ENCODE data around the gene CGREF1. TPM values are rescaled to one million over a fixed set of nuclear protein-coding genes. Genes with fewer than 3 reads are reported as not detected.

The CGREF1 gene
- total RNA-seq, 4 donors from 2014 or later: 1.1 to 4.2 (median 2.6) TPM

GRCh38 chr2:27105981-27106380 is 12.9 kb downstream of the CGREF1 start:
- WGBS: 73% methylated on average over 3 of the region's 3 CpGs
- no peaks in the 10 kb centered on the region for H3K4me1 ChIP-seq
- TF ChIP-seq POLR2A (IDR thresholded peaks at IDR 0.05) (no peak), EP300 (IDR thresholded peaks at IDR 0.05) (no peak), CTCF (IDR thresholded peaks at IDR 0.05) (no peak), POLR2AphosphoS5 (IDR thresholded peaks at IDR 0.05) (no peak)

GRCh38 chr2:27102329-27102728 is 16.6 kb downstream of the CGREF1 start:
- H3K27me3 ChIP-seq: no peaks in the 10 kb centered on the region
- 76% methylated on average over 4 of the region's 5 CpGs for WGBS
- no peaks in the 10 kb centered on the region for H3K4me1 ChIP-seq
- DNase-seq (ENCODE audit: low spot score in 2 of 2): no peak
- H3K36me3 ChIP-seq: no peaks in the 10 kb centered on the region
- no peak for TF ChIP-seq CTCF (IDR thresholded peaks at IDR 0.05)
- TF ChIP-seq EP300 (IDR thresholded peaks at IDR 0.05): no peak
- TF ChIP-seq POLR2AphosphoS5 (IDR thresholded peaks at IDR 0.05): no peak
- no peak for TF ChIP-seq POLR2A (IDR thresholded peaks at IDR 0.05)
- H3K9me3 ChIP-seq: no peaks in the 10 kb centered on the region
- H3K4me3 ChIP-seq: no peak overlapping the region
- H3K27ac ChIP-seq: no peak overlapping the region

More at GRCh38 chr2:27105981-27106380, 12.9 kb downstream of the CGREF1 start:
- Histone ChIP-seq H3K27ac (no peak overlapping the region), H3K27me3 (no peaks in the 10 kb centered on the region), H3K36me3 (no peaks in the 10 kb centered on the region), H3K9me3 (no peaks in the 10 kb centered on the region), H3K4me3 (no peak overlapping the region)
- no peak for DNase-seq (ENCODE audit: low spot score in 2 of 2)

GRCh38 chr2:27100036-27100435 is 18.9 kb downstream of the CGREF1 start:
- DNase-seq (ENCODE audit: low spot score in 2 of 2): no peak
- WGBS: 88% methylated on average over 5 of the region's 10 CpGs
- Histone ChIP-seq H3K4me1 (peaks cover 10% of the 10 kb centered on the region), H3K9me3 (no peaks in the 10 kb centered on the region), H3K27me3 (no peaks in the 10 kb centered on the region), H3K27ac (no peak overlapping the region), H3K36me3 (no peaks in the 10 kb centered on the region), H3K4me3 (no peak overlapping the region)
- no peak for TF ChIP-seq POLR2A (IDR thresholded peaks at IDR 0.05)
- no peak for TF ChIP-seq EP300 (IDR thresholded peaks at IDR 0.05)
- TF ChIP-seq CTCF (IDR thresholded peaks at IDR 0.05): no peak
- no peak for TF ChIP-seq POLR2AphosphoS5 (IDR thresholded peaks at IDR 0.05)

- TF ChIP-seq CTCF (IDR thresholded peaks at IDR 0.05) (no peak), EP300 (IDR thresholded peaks at IDR 0.05) (no peak), POLR2A (IDR thresholded peaks at IDR 0.05) (no peak)
- Histone ChIP-seq H3K4me1 (peaks cover 10% of the 10 kb centered on the region), H3K9me3 (no peaks in the 10 kb centered on the region), H3K36me3 (no peaks in the 10 kb centered on the region), H3K27me3 (no peaks in the 10 kb centered on the region), H3K27ac (no peak overlapping the region), H3K4me3 (no peak overlapping the region)
- 85% methylated on average over 10 of the region's 19 CpGs for WGBS
- DNase-seq (ENCODE audit: low spot score in 2 of 2): no peak
Measured at GRCh38 chr2:27099334-27099955, 19.5 kb downstream of the CGREF1 start.

GRCh38 chr2:27097341-27097740 is 21.6 kb downstream of the CGREF1 start:
- WGBS: 86% methylated on average over 12 of the region's 14 CpGs
- no peak for DNase-seq (ENCODE audit: low spot score in 2 of 2)
- no peaks in the 10 kb centered on the region for H3K9me3 ChIP-seq
- H3K4me1 ChIP-seq: peaks cover 10% of the 10 kb centered on the region
- no peak overlapping the region for H3K27ac ChIP-seq
- H3K4me3 ChIP-seq: no peak overlapping the region
- H3K27me3 ChIP-seq: no peaks in the 10 kb centered on the region
- H3K36me3 ChIP-seq: no peaks in the 10 kb centered on the region
- TF ChIP-seq EP300 (IDR thresholded peaks at IDR 0.05) (no peak), CTCF (IDR thresholded peaks at IDR 0.05) (no peak), POLR2A (IDR thresholded peaks at IDR 0.05) (no peak), POLR2AphosphoS5 (IDR thresholded peaks at IDR 0.05) (no peak)
